ENCODE data around the gene HSPG2. TPM values are rescaled to one million over a fixed set of nuclear protein-coding genes. Genes with fewer than 3 reads are reported as not detected.
A peak's percentile ranks its signal among the peaks of the same experiment; 100 is the strongest.

Gene HSPG2
- total and polyA plus RNA-seq, 9 of the 15 experiments (the other 6 are each of a cell fraction or from before 2014, with no cell fraction given): 0.14 to 160 (median 15.7) TPM

DNA sequence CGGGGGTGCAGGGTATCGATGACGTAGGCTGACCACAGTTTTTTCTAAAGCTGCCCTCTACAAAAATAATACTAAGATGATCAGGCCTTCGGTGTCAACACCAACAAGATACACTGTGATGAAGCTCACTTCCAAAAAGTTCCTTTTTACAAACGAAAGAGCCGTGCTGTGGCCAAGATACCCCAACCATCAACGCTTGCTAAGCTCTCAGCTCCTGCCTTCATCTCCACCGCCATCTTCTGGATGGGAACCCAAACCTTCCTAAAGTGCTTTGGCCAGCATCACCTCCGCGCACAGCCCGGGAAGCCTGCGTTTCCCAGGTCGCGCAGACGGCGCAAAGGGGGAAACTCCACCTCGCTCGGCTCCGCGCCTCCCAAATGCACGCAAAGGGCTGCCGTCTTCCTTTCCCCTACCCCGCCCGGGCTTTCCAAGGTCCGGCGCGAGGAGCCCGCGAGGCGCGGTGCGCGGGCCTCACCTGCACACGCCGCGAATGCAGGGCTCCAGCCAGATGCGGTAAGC, 154.7 kb downstream of the HSPG2 start (continued):
- TF ChIP-seq KDM5B (IDR thresholded peaks at IDR 0.05; ENCODE audit: insufficient replicate concordance, low read depth, low read length) (no peak), SP1 (CRISPR knock-in tag; IDR thresholded peaks at IDR 0.05) (no peak), EZH2 (IDR thresholded peaks at IDR 0.05; ENCODE audit: borderline replicate concordance, low read depth, low read length) (no peak), GMEB1 (CRISPR knock-in tag; IDR thresholded peaks at IDR 0.05) (no peak), STAT5B (CRISPR knock-in tag; IDR thresholded peaks at IDR 0.05) (no peak), CUX1 (CRISPR knock-in tag; IDR thresholded peaks at IDR 0.05) (no peak), RBM39 (optimal IDR thresholded peaks at IDR 0.05; ENCODE audit: low read depth, low read length) (no peak), U2AF2 (optimal IDR thresholded peaks at IDR 0.05; ENCODE audit: low read depth, low read length) (no peak), RBM34 (IDR thresholded peaks at IDR 0.05; ENCODE audit: borderline replicate concordance, insufficient read depth, low read length) (no peak), SMARCC2 (IDR thresholded peaks at IDR 0.05; ENCODE audit: low read depth) (no peak), ZSCAN32 (CRISPR knock-in tag; IDR thresholded peaks at IDR 0.05) (no peak), RBM15 (IDR thresholded peaks at IDR 0.05; ENCODE audit: insufficient read depth, low read length) (no peak), MBD1 (CRISPR knock-in tag; IDR thresholded peaks at IDR 0.05) (no peak), SIN3B (IDR thresholded peaks at IDR 0.05; ENCODE audit: low read depth) (no peak), ZNF57 (CRISPR knock-in tag; IDR thresholded peaks at IDR 0.05) (no peak)
- TF ChIP-seq, protein P1, sequence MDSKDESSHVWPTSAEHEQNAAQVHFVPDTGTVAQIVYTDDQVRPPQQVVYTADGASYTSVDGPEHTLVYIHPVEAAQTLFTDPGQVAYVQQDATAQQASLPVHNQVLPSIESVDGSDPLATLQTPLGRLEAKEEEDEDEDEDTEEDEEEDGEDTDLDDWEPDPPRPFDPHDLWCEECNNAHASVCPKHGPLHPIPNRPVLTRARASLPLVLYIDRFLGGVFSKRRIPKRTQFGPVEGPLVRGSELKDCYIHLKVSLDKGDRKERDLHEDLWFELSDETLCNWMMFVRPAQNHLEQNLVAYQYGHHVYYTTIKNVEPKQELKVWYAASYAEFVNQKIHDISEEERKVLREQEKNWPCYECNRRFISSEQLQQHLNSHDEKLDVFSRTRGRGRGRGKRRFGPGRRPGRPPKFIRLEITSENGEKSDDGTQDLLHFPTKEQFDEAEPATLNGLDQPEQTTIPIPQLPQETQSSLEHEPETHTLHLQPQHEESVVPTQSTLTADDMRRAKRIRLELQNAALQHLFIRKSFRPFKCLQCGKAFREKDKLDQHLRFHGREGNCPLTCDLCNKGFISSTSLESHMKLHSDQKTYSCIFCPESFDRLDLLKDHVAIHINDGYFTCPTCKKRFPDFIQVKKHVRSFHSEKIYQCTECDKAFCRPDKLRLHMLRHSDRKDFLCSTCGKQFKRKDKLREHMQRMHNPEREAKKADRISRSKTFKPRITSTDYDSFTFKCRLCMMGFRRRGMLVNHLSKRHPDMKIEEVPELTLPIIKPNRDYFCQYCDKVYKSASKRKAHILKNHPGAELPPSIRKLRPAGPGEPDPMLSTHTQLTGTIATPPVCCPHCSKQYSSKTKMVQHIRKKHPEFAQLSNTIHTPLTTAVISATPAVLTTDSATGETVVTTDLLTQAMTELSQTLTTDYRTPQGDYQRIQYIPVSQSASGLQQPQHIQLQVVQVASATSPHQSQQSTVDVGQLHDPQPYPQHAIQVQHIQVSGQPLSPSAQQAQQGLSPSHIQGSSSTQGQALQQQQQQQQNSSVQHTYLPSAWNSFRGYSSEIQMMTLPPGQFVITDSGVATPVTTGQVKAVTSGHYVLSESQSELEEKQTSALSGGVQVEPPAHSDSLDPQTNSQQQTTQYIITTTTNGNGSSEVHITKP (IDR thresholded peaks at IDR 0.05; ENCODE audit: partially characterized antibody): peak; percentile 35
